CMK (cell line): Measurements from ENCODE around the gene KLHL22.

Experiments used
- DNase-seq: peaks from one replicate; pipeline ENCODE4 v3.0.0-alpha.2; 2010; ENCODE audit warnings: low read depth

Gene KLHL22

DNA sequence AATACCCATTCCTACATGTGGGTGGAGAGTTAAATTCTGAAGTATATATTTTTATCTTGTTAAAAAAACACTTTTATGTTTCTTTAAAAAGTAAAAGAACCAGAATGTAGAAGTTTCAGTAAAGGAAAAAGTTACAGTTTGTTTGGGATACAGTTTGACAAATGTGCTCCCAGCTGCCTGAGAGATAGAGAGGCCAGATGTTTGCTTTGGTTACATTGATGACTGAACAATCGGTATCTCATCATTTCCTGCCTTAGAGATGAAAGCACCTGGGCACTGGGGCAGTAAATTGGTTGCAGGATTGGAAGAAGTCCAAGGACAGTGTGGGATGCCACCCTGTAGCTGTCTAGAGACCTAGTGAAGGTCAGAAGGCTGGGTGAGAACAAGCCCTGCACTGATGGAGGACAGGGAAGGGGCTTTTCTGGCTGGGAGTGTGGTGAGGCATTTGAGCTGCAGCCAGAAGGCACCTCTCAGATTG is 28.4 kb upstream of the KLHL22 start:
- no peak for DNase-seq

DNA sequence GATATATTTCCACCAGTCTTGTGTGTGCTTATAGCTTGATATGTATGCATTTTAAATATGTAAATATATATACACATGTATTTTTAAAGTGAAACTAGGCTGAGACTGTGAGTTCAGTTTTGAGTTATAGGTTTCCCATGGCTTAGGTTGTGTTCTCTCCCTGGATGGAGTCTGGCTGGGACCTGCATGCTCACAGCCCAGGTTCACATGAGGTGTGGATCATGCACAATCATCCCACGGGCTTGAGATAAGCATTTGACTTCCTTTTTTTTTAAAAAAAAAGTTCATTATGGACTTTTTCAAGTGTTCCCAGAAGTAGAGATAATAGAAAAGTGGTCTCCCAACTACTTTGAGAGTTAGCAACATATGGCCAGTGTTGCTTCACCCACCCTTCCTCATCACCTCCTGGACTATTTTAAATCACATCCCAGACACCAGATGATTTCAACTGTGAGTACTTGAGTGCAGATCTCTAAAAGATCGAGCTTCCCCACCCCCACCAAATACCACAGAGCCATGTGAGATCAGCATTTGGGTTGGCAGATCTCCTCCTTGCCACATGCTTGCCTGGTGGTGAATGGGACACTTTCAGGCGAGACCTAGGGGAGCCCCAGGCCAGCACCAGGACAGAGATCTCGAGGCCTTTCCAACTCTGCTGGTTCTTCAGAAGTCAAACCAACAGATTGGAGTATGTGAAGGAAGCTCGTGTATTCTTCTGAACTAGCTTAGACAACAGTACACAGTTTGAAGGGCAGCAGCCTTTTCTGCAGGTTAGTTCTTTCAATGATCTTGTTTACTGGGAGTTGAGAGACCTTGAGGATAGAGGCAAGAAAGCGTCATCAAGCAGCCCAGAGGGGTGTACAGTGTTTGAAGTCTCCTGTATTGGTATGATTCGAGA is 27.7 kb upstream of the KLHL22 start:
- DNase-seq: peak; percentile 35

DNA sequence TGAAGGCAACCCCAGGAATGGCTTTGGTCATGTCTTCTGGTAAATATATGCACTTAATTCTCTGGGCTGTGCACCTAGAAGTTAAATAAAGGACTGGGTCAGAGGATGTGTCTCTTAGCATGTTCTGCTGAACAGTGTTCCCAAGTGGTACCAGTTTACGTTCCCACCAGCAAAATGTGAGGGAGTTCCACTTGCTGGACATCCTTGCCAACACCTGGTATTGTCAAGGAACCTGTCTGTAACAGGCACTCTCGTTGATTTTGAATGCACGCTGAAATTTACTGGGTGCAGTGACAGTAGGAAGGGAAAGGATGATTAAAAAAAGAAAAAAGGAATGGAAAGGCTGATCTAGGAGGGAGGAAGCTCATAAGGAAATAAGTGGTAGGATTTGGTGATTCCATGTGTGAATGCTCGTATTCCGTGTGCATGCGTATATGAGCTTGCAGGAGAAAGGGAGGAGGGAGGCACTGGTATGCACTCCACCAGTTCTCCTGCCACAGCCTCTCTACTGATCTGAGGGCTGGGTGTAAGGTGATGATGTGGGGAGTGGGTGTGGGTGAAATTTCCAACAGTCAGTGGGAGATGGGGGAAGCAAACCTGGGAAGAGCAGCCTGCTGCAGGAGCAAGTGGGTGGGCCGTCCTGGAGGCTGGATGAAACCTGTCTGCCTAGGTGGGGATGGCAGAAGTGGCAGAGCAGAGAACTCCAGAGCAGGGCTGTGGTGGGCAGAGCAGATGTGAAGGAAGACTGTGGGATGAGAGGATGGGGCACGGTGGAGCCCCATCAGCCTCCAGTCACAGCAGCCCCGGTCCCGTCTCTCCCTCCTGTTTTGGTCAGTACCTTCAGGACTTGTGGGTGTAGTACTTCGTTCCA is 26.8 kb upstream of the KLHL22 start:
- DNase-seq: no peak

DNA sequence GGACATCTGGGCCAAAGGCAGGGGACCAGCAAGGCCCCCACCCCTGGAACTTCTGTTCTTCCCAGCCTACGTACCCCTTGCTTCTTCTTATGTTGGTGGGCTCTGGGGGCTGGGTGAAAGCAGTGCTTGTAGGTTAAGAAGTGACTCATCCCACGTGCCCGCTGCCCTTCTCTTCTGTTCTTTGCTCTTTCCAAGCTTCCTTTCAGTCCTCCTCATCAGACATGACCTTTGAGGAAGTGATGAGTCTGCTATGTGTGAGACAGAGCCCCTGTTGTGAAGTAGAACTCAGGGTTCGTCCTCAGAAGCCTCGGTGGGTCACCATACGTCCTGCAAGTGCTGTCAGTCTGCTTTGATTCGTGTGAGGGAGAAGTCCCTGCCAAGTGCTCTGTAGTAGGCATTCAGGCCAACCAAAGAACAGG is 24.5 kb upstream of the KLHL22 start:
- DNase-seq: no peak

- DNase-seq: no peak
Measured at GRCh38 chr22:20519558-20519957, 24.0 kb upstream of the KLHL22 start.

- DNase-seq: no peak
Measured at GRCh38 chr22:20517841-20518592, 22.4 kb upstream of the KLHL22 start.

- DNase-seq: no peak
Measured at GRCh38 chr22:20517422-20517821, 21.8 kb upstream of the KLHL22 start.

GRCh38 chr22:20516399-20516798 is 20.8 kb upstream of the KLHL22 start:
- no peak for DNase-seq

- DNase-seq: no peak
Measured at GRCh38 chr22:20514658-20515406, 19.2 kb upstream of the KLHL22 start.

DNA sequence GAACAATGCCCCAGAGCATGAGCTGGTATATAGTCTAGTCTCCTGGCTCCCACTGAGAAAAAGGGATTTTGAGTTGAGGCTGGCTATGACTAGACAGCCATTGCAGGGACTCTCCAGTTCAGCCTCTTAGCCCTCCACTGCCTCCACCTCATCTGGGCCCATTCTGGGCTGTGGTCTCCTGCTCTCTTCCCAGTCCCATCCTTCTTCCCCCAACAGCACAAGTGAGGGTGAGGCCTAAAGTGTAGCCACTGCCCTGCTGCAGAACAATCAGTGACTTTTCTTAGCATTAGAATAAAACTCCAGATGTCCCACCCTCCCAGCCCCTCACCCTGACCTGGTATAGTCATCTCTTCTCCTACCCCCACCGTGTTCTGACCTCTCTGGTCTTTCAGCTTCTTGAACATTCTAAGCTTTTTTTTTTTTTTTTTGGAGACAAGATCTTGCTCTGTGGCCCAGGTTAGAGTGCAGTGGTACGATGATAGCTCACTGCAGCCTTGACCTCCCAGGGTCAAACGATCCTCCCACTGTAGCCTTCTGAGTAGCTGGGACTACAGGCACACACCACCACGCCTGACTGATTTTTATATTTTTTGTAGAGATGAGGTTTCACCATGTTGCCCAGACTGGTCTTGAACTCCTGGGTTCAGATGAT is 16.1 kb upstream of the KLHL22 start:
- DNase-seq: no peak

- no peak for DNase-seq
Measured at GRCh38 chr22:20510811-20511577, 15.4 kb upstream of the KLHL22 start.

DNA sequence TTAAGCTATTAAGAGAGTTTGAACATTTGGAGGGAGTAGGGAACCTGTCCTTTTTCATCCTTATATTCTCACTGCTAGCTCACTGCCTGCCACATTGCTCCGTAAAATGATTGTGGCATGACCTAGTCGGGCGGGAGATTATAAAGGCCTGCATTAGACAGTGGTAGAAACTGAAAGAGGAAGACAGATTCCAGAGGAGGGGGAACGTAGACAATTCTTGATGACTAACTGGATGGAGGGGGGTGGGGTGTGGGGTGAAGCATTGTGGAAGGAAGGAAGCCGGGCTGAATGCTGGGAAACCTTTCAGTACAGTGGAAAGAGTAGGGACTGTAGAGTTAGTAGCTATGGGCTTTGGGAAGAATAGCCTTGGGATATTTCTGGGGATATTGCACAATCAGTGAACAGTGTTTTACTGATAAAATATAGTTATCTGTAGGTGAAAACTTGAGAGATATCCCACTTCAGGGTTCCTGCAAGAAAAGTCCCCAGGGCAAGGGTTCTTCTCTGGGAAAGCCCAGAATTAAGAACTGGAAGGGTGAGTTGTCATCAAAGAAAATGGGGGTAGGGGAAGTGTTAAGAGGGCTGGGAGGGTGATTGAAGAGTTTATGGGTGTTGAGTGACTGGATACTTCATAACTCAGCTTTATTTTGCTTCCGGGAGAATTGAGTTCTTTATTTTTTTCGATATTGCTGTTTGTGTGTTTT is 13.9 kb upstream of the KLHL22 start:
- DNase-seq: peak; percentile 54

DNA sequence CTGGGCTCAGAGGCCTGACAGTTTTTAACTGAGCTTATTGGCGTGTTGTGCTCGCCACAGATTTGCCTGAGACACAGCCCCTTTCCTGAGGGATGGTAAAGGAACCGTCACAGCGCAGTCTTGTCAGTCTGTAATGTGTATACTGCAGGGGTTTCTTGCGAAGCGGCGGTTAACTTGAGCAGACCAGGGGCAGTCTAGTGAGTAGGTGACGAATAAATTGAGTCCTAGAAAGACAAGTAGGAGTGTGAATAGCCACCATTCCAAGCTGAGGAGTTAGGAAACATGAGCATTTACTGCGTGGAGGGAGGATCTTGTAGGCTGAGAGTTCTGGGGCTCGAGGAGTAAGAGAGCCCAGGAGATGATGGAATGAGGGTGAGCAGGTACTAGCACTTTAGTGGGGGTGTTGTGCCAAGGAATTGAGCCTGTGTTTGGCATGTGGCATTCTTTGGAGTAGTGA is 13.2 kb upstream of the KLHL22 start:
- no peak for DNase-seq

- peak; percentile 32 for DNase-seq
Measured at GRCh38 chr22:20508067-20508755, 12.6 kb upstream of the KLHL22 start.

DNA sequence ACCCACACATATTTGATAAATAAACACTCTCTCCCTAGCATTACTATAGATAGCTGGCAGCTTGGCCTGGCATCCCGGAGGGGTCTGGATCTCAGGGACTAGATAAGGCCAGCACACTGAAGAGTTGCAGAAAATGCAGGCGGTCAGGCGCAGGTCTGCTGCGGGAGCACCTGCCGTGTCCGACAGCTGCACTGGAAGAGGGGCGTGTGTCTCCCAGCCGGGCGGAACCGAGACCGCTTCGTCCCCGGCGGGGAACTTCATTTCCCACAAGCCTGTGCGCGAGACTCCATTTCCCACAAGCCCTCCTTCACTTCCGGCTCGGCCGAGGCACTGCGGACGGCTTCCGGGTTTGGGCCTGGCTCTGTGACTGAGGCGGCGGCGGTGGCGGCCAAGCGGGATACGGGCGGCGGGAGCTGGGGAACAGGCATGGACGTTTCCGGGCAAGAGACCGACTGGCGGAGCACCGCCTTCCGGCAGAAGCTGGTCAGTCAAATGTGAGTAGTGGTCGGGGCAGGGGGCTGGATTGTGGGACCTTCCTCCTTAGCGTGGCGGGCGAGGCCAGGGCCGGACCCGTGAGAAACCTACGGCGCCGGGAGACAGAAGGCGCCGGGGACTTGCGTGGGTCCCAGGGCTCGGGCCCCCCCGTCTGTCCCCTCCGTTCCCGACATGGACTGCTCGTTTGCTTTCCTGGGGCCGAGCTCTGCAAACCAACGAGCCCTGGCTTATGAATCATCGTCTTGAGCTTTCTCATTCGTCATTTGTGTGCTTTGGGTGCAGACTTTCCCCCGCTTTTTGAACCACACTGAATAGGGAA is 11.9 kb upstream of the KLHL22 start, which contains the start of gene MED15:
MED15 (plus strand) TSS at position 358 of the 814 bp plus-strand sequence; CDS start at position 427, 69 bp downstream.
- DNase-seq: peak; percentile 77

DNA sequence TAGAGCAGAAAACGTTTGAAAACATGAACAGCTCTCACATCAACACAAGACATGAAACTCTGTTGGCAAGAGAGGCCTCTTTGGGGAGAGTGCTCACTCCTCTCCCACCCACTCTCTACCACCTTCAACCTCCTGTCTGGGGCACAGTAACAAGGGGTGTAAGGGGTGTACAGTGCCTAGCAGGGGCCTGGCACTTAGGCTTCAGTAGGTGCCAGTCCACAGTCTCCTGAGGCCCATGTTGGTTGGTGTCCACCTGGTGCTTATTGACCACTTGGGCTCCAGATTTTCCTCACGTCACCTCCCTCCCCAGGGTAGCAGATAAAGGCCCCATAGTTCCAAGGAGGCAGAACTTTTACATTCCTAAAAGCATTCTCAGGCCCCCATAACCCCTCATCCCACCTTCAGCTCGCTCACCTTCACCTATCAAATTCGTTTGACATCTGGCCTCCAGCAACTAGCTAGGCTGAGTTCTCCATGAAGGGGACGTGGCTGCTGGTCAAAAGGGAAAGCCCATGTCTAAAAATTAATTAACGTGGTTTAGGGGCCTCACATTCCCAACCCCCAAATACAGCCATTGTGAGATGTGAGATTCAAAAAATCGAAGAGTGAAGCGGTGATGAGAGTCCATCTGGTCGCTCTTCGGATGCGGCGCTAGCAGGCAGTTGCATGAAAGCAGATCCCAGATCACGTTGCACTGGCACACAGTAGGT is 11.1 kb upstream of the KLHL22 start:
- DNase-seq: no peak
